B cell (primary cell): Measurements from ENCODE around the gene ACBD5. TPM values are rescaled to one million over a fixed set of nuclear protein-coding genes. Genes with fewer than 3 reads are reported as not detected.

Experiments
- ATAC-seq: fragments of 200-7000 bp; cut with Tn5 transposase; one replicate; pipeline ENCODE4 v1.10.0; 2021; ENCODE audit warnings: low read depth, mild to moderate bottlenecking, moderate number of reproducible peaks, moderate library complexity
- CTCF ChIA-PET: fragments of 350-600 bp; sonication (Branson Sonifier 250); formaldehyde crosslinking; loops from one replicate; lab custom pipeline; 2021; ENCODE audit warnings: antibody characterized with exemption, inconsistent platforms; lab: Charles Lee
- POLR2A ChIA-PET: fragments of 350-600 bp; sonication (Branson Sonifier 250); formaldehyde crosslinking; loops from one replicate; lab custom pipeline; 2021; ENCODE audit warnings: antibody characterized with exemption; lab: Charles Lee
- DNase-seq: peaks from one replicate; pipeline ENCODE4 v3.0.0; 2013
- H2AFZ ChIP-seq: 2 replicates; pipeline ENCODE4 v1.6.1; 2012; ENCODE audit warnings: mild to moderate bottlenecking, low read depth, low read length; ENCODE audit not compliant: insufficient read depth, poor library complexity, severe bottlenecking
- H3K27ac ChIP-seq, 2 donors: 1 replicate in 1 of 2; 2 replicates in 1 of 2; pipeline ENCODE4 v1.5.1; 2012 to 2013; ENCODE audit warnings: low read length in 2 of 2, mild to moderate bottlenecking in 2 of 2, moderate library complexity in 1 of 2
- H3K27me3 ChIP-seq, 4 experiments: fragments of 200-600 bp in 1 of 4; sonication (generic) in 1 of 4; replicated peaks in 1 of 4; 1 replicate in 2 of 4; 2 replicates in 2 of 4; pipeline versions ENCODE4 v1.6.1 to v1.7.0; 2013 to 2016; ENCODE audit warnings: low read length in 3 of 4, mild to moderate bottlenecking in 2 of 4, mixed read lengths in 1 of 4, moderate library complexity in 1 of 4; ENCODE audit not compliant: insufficient read depth in 4 of 4, control insufficient read depth in 3 of 4; ENCODE audit errors: control extremely low read depth in 1 of 4
- H3K36me3 ChIP-seq, 2 experiments: replicated peaks in 1 of 2; 1 replicate in 1 of 2; 2 replicates in 1 of 2; pipeline versions ENCODE4 v1.6.1 to v1.7.1; 2013; ENCODE audit warnings: low read length in 1 of 2; ENCODE audit not compliant: insufficient read depth in 2 of 2, control insufficient read depth in 1 of 2; ENCODE audit errors: control extremely low read depth in 1 of 2, extremely low read depth in 1 of 2
- H3K4me1 ChIP-seq, 2 donors: fragments of 200-600 bp in 1 of 2; sonication (generic) in 1 of 2; 1 replicate in 1 of 2; 2 replicates in 1 of 2; pipeline versions ENCODE4 v1.5.1 to v1.6.1; 2013 to 2017; ENCODE audit warnings: low read length in 2 of 2; ENCODE audit not compliant: control insufficient read depth in 2 of 2, insufficient read depth in 2 of 2
- H3K4me2 ChIP-seq: replicated peaks from 2 replicates; pipeline ENCODE3; 2012; ENCODE audit warnings: mild to moderate bottlenecking, low read depth, low read length; ENCODE audit not compliant: poor library complexity, severe bottlenecking
- H3K4me3 ChIP-seq, 5 experiments: fragments of 200-600 bp in 1 of 5; sonication (generic) in 1 of 5; 1 replicate in 3 of 5; 2 replicates in 2 of 5; pipeline versions ENCODE4 v1.5.1 to v1.7.0; 2011 to 2016; ENCODE audit warnings: low read length in 4 of 5, mild to moderate bottlenecking in 4 of 5, low read depth in 2 of 5, control low read depth in 1 of 5, moderate library complexity in 1 of 5; ENCODE audit not compliant: insufficient read depth in 1 of 5; ENCODE audit errors: control extremely low read depth in 1 of 5, extremely low read depth in 1 of 5
- H3K79me2 ChIP-seq: fragments of 200-600 bp; sonication (generic); one replicate; pipeline ENCODE4 v1.6.0; 2016; ENCODE audit warnings: low read length; ENCODE audit not compliant: control insufficient read depth, insufficient read depth
- H3K9ac ChIP-seq: fragments of 200-600 bp; sonication (generic); 2 replicates; pipeline ENCODE4 v1.6.1; 2017; ENCODE audit warnings: mild to moderate bottlenecking, low read length, moderate library complexity
- H3K9me3 ChIP-seq, 3 donors: one replicate each; pipeline versions ENCODE4 v1.6.1 to v1.7.1; 2013; ENCODE audit warnings: low read length in 2 of 3; ENCODE audit not compliant: control insufficient read depth in 2 of 3, insufficient read depth in 1 of 3; ENCODE audit errors: control extremely low read depth in 1 of 3
- H4K20me1 ChIP-seq: 2 replicates; pipeline ENCODE4 v1.6.0; 2012; ENCODE audit warnings: mild to moderate bottlenecking, low read length; ENCODE audit not compliant: insufficient read depth, control insufficient read depth, poor library complexity, severe bottlenecking
- H3K27ac Mint-ChIP-seq: one replicate; pipeline ENCODE4 v1.8.0; 2021; ENCODE audit warnings: mixed read lengths
- H3K27me3 Mint-ChIP-seq: one replicate; pipeline ENCODE4 v1.8.0; 2021; ENCODE audit warnings: mixed read lengths
- H3K4me1 Mint-ChIP-seq: one replicate; pipeline ENCODE4 v1.8.0; 2021; ENCODE audit warnings: mixed read lengths
- H3K4me3 Mint-ChIP-seq: one replicate; pipeline ENCODE4 v1.8.0; 2021; ENCODE audit warnings: mixed read lengths
- H3K9me3 Mint-ChIP-seq: one replicate; pipeline ENCODE4 v1.8.0; 2022; ENCODE audit warnings: mixed read lengths; ENCODE audit not compliant: insufficient read depth
- CTCF ChIP-seq: fragments of 200-600 bp; IDR thresholded peaks from one replicate; pipeline ENCODE4 v1.8.0; 2022; ENCODE audit warnings: antibody characterized with exemption, mild to moderate bottlenecking
- EZH2 ChIP-seq: IDR thresholded peaks from 2 replicates; pipeline ENCODE4 v1.6.1; 2012; ENCODE audit warnings: borderline replicate concordance, low read depth, mild to moderate bottlenecking, moderate library complexity, low read length; ENCODE audit not compliant: insufficient read depth, poor library complexity, severe bottlenecking
- WGBS: methylation state at CpG from one replicate; pipeline ENCODE4 v1.1.5; 2013; ENCODE audit warnings: missing lambda C conversion rate; ENCODE audit not compliant: insufficient coverage; 5-methylcytosine and 5-hydroxymethylcytosine counted together
- intact Hi-C: fragments of 100-400 bp; cut with micrococcal nuclease; formaldehyde crosslinking; loops from one replicate; pipeline ENCODE4 v1.10.0; 2022
- polyA plus RNA-seq: library from polyadenylated mRNA; depleted of rRNA; stranded (reverse); fragments of >200 nt; gene quantifications from 2 replicates; pipeline ENCODE4 v1.2.3, GENCODE V29; 2012
- total RNA-seq, 2 donors: library from RNA; stranded (reverse); fragments of 120-200 nt in 1 of 2; gene quantifications; 1 replicate in 1 of 2; 2 replicates in 1 of 2; pipeline versions ENCODE4 v1.2.3 to v1.2.4, GENCODE V29; 2013 to 2022

Gene ACBD5
- total and polyA plus RNA-seq, 2 donors (not counting 1 experiment from before 2014, with no cell fraction given), result 8.2 to 24.0 TPM

GRCh38 chr10:27155066-27155754 is 85.4 kb downstream of the ACBD5 start, which contains the start of gene MASTL:
Gene MASTL (plus strand): TSS chr10:27155352. CDS start chr10:27155427, 75 bp downstream.
- Histone ChIP-seq H3K9ac (peak within 1 kb of the TSS; percentile 93), H3K79me2 (peaks cover 52% of the 10 kb centered on the region), H3K4me1 (peaks cover 20 to 29% of the 10 kb centered on the region in 2 donors), H3K9me3 (no peaks in the 10 kb centered on the region), H2AFZ (peak within 1 kb of the TSS; percentile 71), H3K4me3 (peak within 1 kb of the TSS; percentile 73 to 99 (median 95)), H3K36me3 (peaks cover 4% of the 10 kb centered on the region in 2 experiments), H3K27ac (peak within 1 kb of the TSS; percentile 97), H3K4me2 (peak within 1 kb of the TSS; percentile 74), H4K20me1 (peaks cover 24% of the 10 kb centered on the region), H3K27me3 (no peaks in the 10 kb centered on the region)
- peak within 1 kb of the TSS; percentile 100 for H3K27ac Mint-ChIP-seq
- H3K4me1 Mint-ChIP-seq, result peaks cover 48% of the 10 kb centered on the region
- intact Hi-C loops, result loop anchor here (1.0 to 2.0 kb wide), 4 partner anchors 55 to 716 kb away; partner anchors contain the start of genes ANKRD26 and APBB1IP
- H3K9me3 Mint-ChIP-seq, result no peaks in the 10 kb centered on the region
- no peak for TF ChIP-seq CTCF
- TF ChIP-seq EZH2, result no peak
- DNase-seq (peak; percentile 98), ATAC-seq (peak; percentile 86)
- H3K27me3 Mint-ChIP-seq, result no peaks in the 10 kb centered on the region
- ChIA-PET POLR2A (interaction anchor here (0.9 to 1.9 kb wide), 8 partner anchors 42 to 1377 kb away, joined by 3 to 30 read pairs (median 6); partner anchors contain the start of genes ACBD5, RAB18 and WAC), CTCF (interaction anchor here (0.7 to 2.0 kb wide), 5 partner anchors 55 to 349 kb away, joined by 3 to 10 read pairs (median 3); partner anchors contain the start of genes ANKRD26 and RAB18)
- under 1% methylated on average over 55 of the region's 55 CpGs for WGBS
- H3K4me3 Mint-ChIP-seq, result peak within 1 kb of the TSS; percentile 96
